HG03571 (cell line): ENCODE data around the gene MYO19.
"Not testable (repeated sequence)": the region's sequence is repeated elsewhere in the genome, so short reads cannot be mapped to it uniquely, and the experiment has no call there.

Source experiments
- ATAC-seq: cut with Tn5 transposase; IDR thresholded peaks from one replicate; pipeline ENCODE4 v1.9.1; 2021; ENCODE audit not compliant: unreplicated experiment

MYO19 gene

GRCh38 chr17:36463916-36464764, 70.5 kb downstream of the MYO19 start:
- ATAC-seq: no peak

GRCh38 chr17:36461330-36462110, 73.1 kb downstream of the MYO19 start:
- no peak for ATAC-seq

DNA sequence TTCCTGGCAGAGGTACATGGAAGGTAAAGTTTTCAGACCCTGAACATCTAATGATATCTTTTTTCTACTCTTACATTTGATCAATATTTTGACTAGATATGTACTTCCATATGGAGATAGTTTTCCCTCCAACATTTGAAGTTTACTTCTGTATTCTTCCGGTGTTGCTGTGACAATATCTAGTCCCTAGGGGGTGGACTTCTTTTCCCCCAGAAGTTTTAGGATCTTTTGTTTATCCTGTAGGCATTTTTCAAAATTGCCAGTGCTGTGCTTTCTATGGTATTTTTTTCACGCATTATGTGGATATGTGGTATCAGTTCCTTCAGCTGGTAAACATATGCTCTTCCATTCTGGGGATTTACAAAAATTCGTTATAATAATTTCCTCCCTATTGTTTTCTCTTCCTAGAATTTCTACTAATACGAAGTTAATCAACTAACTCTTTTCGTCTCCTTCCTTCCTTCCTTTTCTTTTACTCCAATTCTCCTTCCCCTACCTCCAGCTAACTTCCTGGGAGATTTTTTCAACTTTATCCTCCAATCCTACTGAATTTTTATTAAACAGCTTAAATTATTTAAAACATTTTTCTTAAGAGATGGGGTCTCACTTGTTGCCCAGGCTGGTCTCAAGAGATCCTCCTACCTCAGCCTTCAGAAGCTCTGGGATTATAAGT, 74.3 kb downstream of the MYO19 start:
- ATAC-seq: no peak

- no peak for ATAC-seq
Observed at GRCh38 chr17:36459601-36460000, 75.1 kb downstream of the MYO19 start.

- no peak for ATAC-seq
Observed at GRCh38 chr17:36459045-36459444, 75.6 kb downstream of the MYO19 start.

GRCh38 chr17:36457701-36458100, 77.0 kb downstream of the MYO19 start:
- not testable (repeated sequence) for ATAC-seq

GRCh38 chr17:36452888-36453287, 81.8 kb downstream of the MYO19 start:
- not testable (repeated sequence) for ATAC-seq

DNA sequence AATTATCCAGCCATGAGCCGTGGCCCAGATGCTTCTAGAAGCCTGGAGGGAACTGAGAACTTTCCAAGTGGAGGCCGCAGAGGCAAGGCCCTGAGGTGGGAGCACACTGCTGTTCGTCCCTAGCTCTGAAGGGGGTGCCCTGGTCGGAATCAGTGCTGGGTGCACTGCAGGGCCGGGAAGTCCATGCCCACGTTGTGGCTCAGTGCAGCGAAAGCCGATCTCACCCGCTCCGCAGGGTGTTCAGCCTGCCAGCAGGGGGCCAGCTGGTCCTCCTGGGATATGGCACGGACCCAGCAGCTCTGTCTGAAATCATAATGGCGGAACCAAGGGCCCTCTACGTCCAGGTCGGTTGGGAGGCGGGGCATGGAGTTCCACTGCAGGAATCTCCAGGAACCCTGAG, 84.7 kb downstream of the MYO19 start:
- not testable (repeated sequence) for ATAC-seq
